HG03139 (cell line): ENCODE measurements around the gene CLCNKB.

ENCODE experiments used
- ATAC-seq: cut with Tn5 transposase; IDR thresholded peaks from one replicate; pipeline ENCODE4 v1.9.1; 2021; ENCODE audit not compliant: unreplicated experiment

Gene CLCNKB

DNA sequence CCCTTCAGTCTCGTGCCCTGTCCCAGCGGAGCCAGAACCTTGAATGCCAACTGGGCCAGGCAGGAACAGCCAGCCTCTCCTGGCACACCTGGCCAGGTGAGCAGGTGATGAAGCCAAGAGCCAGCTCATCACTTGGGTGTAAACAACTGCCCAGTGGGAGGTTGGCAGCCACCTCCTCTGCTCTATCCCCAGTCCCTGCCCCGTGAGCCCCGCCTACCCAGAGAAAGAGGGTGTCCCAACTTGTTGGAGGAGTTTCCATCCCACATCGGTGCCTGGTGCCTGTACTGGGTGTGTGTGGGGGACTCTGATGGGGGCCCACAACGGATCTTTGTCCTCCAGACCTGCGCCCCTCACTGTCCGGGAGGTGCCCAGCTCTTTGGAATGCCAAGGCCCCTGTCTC, 47.7 kb downstream of the CLCNKB start:
- no peak for ATAC-seq

DNA sequence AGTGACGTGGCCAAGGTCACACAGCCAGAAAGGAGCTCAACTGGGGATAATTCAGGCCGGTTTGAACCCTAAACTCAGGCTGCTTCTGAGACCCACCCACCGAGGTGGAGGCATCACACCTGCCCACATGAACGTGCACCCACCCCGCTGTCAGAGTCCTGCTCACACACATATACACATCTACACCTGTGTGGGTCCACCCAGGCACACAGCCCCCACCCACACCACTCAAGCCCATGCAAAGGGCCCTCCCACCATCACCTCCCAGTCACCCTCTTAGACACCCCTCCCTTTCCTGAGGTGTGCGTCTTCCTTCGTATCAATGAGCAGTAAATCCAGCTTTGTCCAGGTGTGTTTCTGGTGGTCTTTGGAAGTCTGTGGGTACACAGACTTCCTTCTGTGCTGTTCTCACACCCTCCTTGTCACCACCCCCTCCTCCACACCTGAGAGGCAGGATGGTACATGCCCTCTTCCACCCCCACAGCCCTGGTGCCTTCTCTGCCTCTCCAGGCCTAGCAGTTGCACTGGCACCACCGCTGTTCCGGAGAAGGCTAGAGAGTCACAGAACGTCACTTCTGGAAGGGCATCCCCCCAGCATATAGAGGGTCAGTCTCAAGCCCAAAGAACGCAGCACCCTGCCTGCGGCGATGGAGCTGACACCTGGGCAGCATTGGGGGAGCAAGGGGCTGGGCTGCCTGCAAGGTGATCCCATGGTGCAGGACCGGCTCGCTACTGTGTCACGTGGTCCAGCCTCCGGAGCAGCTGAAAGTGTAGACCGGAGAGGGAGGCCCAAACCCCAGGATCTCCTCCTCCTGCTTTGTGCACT, 48.7 kb downstream of the CLCNKB start:
- ATAC-seq, result no peak

DNA sequence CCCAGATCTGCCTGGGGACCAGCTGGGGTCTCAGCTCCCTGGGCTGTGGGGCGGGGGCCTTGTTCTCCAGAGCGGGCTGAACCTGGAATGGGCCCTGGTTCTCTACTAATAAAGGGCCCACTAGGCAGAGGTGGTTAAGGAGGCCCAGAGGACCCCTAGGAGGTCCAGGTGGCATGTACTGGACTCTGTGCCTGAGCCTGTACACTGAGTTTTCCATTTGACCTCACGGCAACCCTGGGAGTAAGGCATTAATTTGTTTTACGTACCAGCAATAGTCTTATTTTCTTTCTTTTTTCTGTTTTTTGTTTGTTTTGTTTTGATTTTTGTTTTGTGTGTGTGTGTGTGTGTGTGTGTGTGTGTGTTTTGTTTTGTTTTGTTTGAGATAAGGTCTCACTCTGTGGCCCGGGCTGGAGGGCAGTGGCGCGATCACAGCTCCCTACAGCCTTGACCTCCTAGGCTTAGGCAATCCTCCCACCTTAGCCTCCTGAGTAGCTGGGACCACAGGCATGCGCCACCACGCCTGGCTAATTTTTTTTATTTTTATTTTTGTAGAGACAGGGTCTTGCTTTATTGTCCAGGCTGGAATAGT, 49.4 kb downstream of the CLCNKB start:
- ATAC-seq, result no peak

DNA sequence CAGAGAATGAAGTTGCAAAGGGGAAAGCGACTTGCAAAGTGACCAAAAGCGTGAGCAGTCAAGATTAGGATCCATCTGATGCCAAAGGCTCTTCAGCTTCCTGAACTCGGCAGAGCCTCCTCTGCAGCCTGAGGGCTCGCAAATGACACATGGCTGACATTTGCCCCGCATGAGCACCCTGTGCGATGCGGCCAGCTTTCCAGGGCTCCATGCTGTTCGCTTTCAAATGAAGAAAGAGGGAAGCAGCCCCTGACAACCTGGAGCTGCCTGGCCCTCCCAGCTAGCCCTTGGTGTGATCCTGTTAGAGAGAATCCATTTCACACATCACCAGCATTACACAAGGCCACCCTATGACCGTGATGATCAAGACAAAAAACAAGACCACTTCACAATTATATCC, 50.0 kb downstream of the CLCNKB start:
- no peak for ATAC-seq

DNA sequence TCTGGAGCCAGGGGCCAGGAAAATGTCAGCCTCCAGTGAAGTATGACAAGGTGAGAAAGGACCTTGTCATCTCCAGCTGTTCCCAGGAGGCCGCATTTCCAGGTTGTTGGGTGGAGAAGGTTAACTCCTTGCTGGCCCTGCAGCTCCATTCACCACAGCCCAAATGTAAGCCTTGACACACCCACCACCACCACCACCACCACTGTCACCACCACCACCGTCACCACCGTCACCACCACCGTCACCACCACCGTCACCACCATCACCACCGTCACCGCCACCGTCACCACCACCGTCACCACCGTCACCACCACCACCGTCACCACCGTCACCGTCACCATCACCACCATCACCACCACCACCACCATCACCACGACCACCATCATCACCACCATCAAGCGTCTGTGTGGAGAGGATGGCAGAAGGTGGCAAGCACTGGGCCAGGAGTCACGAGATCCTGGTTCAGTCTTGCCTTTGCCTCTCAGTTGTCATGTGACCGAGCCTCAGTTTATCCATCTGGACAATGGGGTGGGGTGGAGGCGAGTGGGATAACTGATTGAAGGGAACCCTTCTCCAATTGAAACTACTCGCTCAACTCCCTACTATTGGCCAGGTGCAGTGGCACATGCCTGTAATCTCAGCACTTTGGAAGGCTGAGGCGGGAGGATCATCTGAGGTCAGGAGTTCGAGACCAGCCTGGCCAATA, 51.0 kb downstream of the CLCNKB start:
- no peak for ATAC-seq

DNA sequence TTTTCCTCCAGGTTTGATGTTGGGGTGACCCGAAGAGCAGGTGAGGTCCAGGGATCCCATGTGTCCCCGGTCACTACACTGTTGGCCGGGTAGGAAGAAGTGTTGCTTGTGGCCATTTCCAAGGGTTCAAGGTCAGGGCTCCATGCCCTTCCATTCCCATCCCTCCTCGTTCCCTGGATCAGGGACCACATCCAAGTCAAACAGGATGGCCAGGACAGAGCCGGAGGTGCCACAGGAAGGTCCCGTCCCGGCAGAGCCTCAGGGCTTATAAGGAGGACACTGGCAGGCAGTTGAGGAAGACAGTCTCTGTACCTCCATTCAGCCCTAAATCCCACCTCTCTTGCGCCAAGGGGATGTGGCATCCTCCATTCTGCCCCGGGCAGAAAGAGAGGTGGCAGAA, 51.9 kb downstream of the CLCNKB start:
- no peak for ATAC-seq

DNA sequence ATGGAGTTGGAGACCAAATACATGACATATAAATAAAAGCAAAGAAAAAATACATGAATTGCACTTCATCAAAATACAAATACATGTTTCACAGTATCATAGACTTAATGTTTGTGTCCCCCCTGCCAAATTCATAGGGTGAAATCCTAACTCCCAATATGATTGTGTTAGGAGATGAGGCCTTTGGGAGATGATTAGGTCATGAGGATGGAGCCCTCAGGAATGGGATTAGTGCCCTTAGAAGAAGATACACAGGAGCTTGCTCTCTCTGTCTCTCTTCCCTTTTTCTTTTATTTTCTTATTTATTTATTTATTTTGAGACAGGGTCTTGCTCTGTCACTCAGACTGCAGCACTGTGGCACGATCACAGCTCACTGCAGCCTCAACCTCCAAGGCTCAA, 55.8 kb downstream of the CLCNKB start:
- no peak for ATAC-seq

DNA sequence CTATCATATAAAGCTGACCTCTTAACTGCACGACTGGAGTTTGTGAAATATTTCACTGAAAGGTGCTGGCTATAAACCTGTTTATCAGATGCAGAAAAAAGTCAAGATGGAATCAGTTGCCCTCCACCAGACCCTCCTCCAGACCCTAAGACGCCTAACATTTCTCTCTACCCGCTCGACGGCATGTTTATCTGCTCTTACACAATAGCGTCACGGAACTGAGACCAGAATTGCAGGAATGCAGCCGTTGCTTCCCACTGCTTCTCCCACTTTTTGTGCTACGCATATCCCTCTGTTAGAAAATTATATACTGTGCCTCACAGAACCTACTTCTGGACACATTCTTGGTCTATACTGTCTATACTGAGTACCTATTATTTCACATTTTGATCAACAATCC, 58.0 kb downstream of the CLCNKB start:
- no peak for ATAC-seq
